Smooth muscle cell (in vitro differentiated cells): ENCODE measurements around the gene SPDYC. TPM values are rescaled to one million over a fixed set of nuclear protein-coding genes. Genes with fewer than 3 reads are reported as not detected.

ENCODE experiments used
- DNase-seq: peaks from one replicate; lab custom pipeline; 2025; ENCODE audit not compliant: unreplicated experiment; lab: John Stamatoyannopoulos, UW
- H2AFZ ChIP-seq: fragments of 200-600 bp; sonication (generic); 2 replicates; pipeline ENCODE4 v1.6.0; 2016; ENCODE audit warnings: antibody characterized with exemption, low read depth, mild to moderate bottlenecking
- H3F3A ChIP-seq: fragments of 200-600 bp; sonication (generic); 2 replicates; pipeline ENCODE4 v1.6.0; 2017; ENCODE audit warnings: antibody characterized with exemption, low read depth
- H3K27ac ChIP-seq: fragments of 200-600 bp; sonication (generic); 2 replicates; pipeline ENCODE4 v1.5.1; 2016; ENCODE audit warnings: low read depth, mild to moderate bottlenecking
- H3K27me3 ChIP-seq: fragments of 200-600 bp; sonication (generic); 2 replicates; pipeline ENCODE4 v1.6.1; 2016; ENCODE audit warnings: low read depth, mild to moderate bottlenecking
- H3K36me3 ChIP-seq: fragments of 200-600 bp; sonication (generic); 2 replicates; pipeline ENCODE4 v1.5.1; 2016; ENCODE audit warnings: low read depth
- H3K4me1 ChIP-seq: fragments of 200-600 bp; sonication (generic); 2 replicates; pipeline ENCODE4 v1.5.1; 2016; ENCODE audit warnings: low read depth
- H3K4me2 ChIP-seq: fragments of 200-600 bp; sonication (generic); 2 replicates; pipeline ENCODE4 v1.6.0; 2016; ENCODE audit warnings: mild to moderate bottlenecking
- H3K4me3 ChIP-seq: fragments of 200-600 bp; sonication (generic); 2 replicates; pipeline ENCODE4 v1.5.1; 2016; ENCODE audit warnings: mild to moderate bottlenecking
- H3K79me2 ChIP-seq: fragments of 200-600 bp; sonication (generic); 2 replicates; pipeline ENCODE4 v1.6.0; 2016; ENCODE audit warnings: low read depth, mild to moderate bottlenecking
- H3K9ac ChIP-seq: fragments of 200-600 bp; sonication (generic); 2 replicates; pipeline ENCODE4 v1.6.0; 2016; ENCODE audit warnings: low read depth
- H3K9me3 ChIP-seq: fragments of 200-600 bp; sonication (generic); replicated peaks from 2 replicates; pipeline ENCODE4 v1.5.1; 2016; ENCODE audit warnings: low read depth
- H4K20me1 ChIP-seq: fragments of 200-600 bp; sonication (generic); 2 replicates; pipeline ENCODE4 v1.6.0; 2016; ENCODE audit warnings: low read depth
- WGBS: methylation state at CpG from one replicate; pipeline ENCODE4 v1.1.7; 2016; ENCODE audit warnings: low lambda C conversion rate; 5-methylcytosine and 5-hydroxymethylcytosine counted together
- polyA plus RNA-seq: library from polyadenylated mRNA; unstranded; fragments of >200 nt; fragmentation: Nextera tagmentation; extraction: Ambion mirVana; gene quantifications from 2 replicates; pipeline ENCODE4 v1.2.1, GENCODE V29; 2016
- total RNA-seq: library from RNA; depleted of rRNA; stranded (reverse); fragments of >200 nt; gene quantifications from 2 replicates; pipeline ENCODE4 v1.2.3, GENCODE V29; 2014
- TF ChIP-seq, protein P1 (sequence below): fragments of 200-600 bp; sonication (generic); IDR thresholded peaks from 2 replicates; pipeline ENCODE4 v1.5.1; 2017; ENCODE audit warnings: borderline replicate concordance, mild to moderate bottlenecking, antibody characterized with exemption; ENCODE audit not compliant: insufficient read depth, poor library complexity, severe bottlenecking

The SPDYC gene
- total and polyA plus RNA-seq, 2 experiments from 2014 or later, result not detected

DNA sequence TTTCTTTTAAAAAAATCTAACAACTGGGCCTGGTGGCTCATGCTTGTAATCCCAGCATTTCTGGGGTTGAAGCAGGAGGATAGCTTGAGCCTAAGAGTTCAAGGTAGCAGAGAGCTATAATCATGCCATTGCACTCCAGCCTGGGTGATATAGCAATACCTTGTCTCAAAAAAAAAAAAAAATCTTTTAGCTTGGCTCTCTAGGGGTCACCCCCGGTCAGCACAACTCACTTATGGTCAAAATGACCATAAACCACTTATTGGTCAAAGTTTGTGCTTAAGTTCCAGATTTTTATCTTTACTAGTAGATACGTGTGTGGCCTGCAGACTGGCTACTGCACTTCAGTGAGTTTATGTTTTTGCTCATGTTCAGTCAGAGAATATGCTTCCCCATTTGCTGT lies 6.3 kb upstream of the SPDYC start:
- Histone ChIP-seq H3K27me3 (no peaks in the 10 kb centered on the region), H3K27ac (no peak overlapping the region), H2AFZ (no peak overlapping the region), H3K9me3 (no peaks in the 10 kb centered on the region), H3F3A (no peaks in the 10 kb centered on the region), H3K4me3 (no peak overlapping the region), H3K4me2 (no peak overlapping the region), H3K4me1 (no peaks in the 10 kb centered on the region), H3K36me3 (no peaks in the 10 kb centered on the region), H3K9ac (no peak overlapping the region), H3K79me2 (no peaks in the 10 kb centered on the region), H4K20me1 (no peaks in the 10 kb centered on the region)
- TF ChIP-seq, protein P1, sequence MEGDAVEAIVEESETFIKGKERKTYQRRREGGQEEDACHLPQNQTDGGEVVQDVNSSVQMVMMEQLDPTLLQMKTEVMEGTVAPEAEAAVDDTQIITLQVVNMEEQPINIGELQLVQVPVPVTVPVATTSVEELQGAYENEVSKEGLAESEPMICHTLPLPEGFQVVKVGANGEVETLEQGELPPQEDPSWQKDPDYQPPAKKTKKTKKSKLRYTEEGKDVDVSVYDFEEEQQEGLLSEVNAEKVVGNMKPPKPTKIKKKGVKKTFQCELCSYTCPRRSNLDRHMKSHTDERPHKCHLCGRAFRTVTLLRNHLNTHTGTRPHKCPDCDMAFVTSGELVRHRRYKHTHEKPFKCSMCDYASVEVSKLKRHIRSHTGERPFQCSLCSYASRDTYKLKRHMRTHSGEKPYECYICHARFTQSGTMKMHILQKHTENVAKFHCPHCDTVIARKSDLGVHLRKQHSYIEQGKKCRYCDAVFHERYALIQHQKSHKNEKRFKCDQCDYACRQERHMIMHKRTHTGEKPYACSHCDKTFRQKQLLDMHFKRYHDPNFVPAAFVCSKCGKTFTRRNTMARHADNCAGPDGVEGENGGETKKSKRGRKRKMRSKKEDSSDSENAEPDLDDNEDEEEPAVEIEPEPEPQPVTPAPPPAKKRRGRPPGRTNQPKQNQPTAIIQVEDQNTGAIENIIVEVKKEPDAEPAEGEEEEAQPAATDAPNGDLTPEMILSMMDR, result no peak
- no peak for DNase-seq
- WGBS, result 67% methylated on average over 2 of the region's 2 CpGs

DNA sequence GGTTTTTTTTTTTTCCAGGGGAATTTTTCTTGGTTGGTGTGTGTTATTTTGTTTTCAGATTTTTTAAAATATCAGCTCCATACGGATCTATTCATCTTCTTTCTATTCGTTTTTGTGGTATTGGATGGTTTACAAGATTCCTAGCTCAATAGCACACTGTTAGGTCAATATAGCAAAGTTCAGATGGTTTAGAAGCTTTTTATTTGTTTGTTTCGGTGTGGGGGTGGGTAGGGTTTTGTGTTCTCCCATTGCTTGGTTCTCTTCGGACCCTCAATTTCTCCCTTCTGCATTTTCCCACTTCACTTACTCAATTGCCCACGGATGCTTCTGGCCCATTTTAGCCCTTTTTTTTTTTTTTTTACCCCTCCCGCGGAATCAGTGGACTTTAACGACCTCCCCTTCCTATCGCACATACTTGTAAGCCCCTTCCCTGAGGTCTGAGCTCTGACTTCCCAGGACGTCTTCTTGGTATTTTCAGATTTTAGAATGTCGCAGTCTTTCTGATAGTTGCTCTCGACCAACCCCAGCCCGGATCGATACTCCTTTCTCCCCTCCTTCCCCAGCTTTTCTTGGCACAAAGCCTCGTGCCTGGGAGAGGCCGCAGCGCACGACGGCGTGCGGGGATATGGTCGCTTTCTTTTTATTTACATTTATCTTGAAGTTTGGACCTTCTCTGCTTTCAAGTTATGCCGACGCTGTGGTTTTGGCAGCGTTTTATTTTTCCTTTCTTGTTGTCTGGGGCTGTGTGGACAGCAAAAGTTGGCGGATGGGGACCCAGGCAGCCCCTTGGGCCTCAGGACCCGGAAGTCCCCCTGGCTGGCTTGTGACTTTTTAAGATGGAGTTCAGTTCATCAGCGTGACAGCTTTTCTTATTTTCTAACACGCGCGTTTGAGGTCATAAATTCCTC lies 4.4 kb upstream of the SPDYC start:
- no peaks in the 10 kb centered on the region for H3K9me3 ChIP-seq
- no peaks in the 10 kb centered on the region for H3K79me2 ChIP-seq
- TF ChIP-seq, protein P1, result no peak
- no peaks in the 10 kb centered on the region for H3K36me3 ChIP-seq
- no peak overlapping the region for H2AFZ ChIP-seq
- no peaks in the 10 kb centered on the region for H3F3A ChIP-seq
- H3K4me1 ChIP-seq, result no peaks in the 10 kb centered on the region
- H3K27me3 ChIP-seq, result no peaks in the 10 kb centered on the region
- DNase-seq, result no peak
- no peaks in the 10 kb centered on the region for H4K20me1 ChIP-seq
- H3K4me2 ChIP-seq, result no peak overlapping the region
- WGBS, result 87% methylated on average over 31 of the region's 31 CpGs
- no peak overlapping the region for H3K9ac ChIP-seq
- no peak overlapping the region for H3K27ac ChIP-seq
- H3K4me3 ChIP-seq, result no peak overlapping the region

DNA sequence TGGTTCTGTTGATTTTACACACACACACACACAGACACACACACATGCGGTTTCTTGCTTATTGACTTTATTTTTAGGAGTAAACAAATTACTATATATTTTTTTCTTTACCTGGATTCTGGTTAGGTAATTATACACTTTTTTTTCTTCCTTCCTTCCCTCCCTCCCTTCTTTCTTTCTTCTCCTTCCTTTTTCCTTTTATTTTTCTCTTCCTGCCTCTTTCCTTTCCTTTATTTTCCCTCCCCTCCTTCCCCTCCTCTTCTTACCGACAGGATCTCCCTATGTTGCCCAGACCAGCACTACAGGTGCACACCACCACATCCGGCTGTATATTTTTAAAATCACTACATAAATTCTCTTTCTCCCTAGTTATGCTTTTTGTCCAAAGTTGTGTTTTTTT lies 3.1 kb upstream of the SPDYC start:
- Histone ChIP-seq H2AFZ (no peak overlapping the region), H4K20me1 (no peaks in the 10 kb centered on the region), H3F3A (no peaks in the 10 kb centered on the region), H3K9ac (no peak overlapping the region), H3K36me3 (no peaks in the 10 kb centered on the region), H3K9me3 (no peaks in the 10 kb centered on the region), H3K79me2 (no peaks in the 10 kb centered on the region), H3K27ac (no peak overlapping the region), H3K4me3 (no peak overlapping the region), H3K27me3 (no peaks in the 10 kb centered on the region), H3K4me1 (no peaks in the 10 kb centered on the region), H3K4me2 (no peak overlapping the region)
- WGBS, result 91% methylated on average over 3 of the region's 3 CpGs
- no peak for DNase-seq
- TF ChIP-seq, protein P1, result no peak

DNA sequence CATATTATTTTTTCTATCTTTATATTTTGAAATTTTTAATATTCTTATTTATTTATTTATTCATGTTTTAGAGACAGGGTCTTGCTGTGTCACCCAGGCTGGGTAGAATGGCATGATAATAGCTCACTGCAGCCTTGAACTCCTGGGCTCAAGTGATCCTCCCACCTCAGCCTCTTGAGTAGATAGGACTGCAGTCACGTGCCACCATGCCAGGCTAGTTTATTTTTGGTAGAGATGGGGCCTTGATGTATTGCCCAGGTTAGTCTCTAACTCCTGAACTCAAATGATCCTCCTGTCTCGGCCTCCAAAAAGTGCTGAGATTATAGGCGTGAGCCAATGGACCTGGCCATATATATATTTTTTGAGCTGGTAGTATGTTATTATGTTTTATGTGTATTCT lies 2.4 kb upstream of the SPDYC start:
- TF ChIP-seq, protein P1, result no peak
- Histone ChIP-seq H3K27ac (no peak overlapping the region), H3K4me2 (no peak overlapping the region), H3K4me1 (no peaks in the 10 kb centered on the region), H4K20me1 (no peaks in the 10 kb centered on the region), H3K79me2 (no peaks in the 10 kb centered on the region), H3F3A (no peaks in the 10 kb centered on the region), H3K9me3 (no peaks in the 10 kb centered on the region), H2AFZ (no peak overlapping the region), H3K4me3 (no peak overlapping the region), H3K27me3 (no peaks in the 10 kb centered on the region), H3K9ac (no peak overlapping the region), H3K36me3 (no peaks in the 10 kb centered on the region)
- WGBS, result 97% methylated on average over 3 of the region's 3 CpGs
- no peak for DNase-seq
